Gastroesophageal sphincter (tissue), 4 donors: ENCODE results near the gene MAS1L. TPM values are rescaled to one million over a fixed set of nuclear protein-coding genes. Genes with fewer than 3 reads are reported as not detected.

Source experiments
- ATAC-seq: fragments of 150-250 bp; one replicate; pipeline ENCODE4 v1.9.1; 2016; ENCODE audit warnings: mild to moderate bottlenecking, moderate library complexity
- H3K27ac ChIP-seq, 4 donors: fragments of 200-600 bp; sonication (generic) in 3 of 4; 1 replicate in 3 of 4; 2 replicates in 1 of 4; pipeline ENCODE4 v1.5.1; 2016 to 2019
- H3K27me3 ChIP-seq: fragments of 200-600 bp; sonication (generic); one replicate; pipeline ENCODE4 v1.5.1; 2019
- H3K36me3 ChIP-seq, 2 donors: fragments of 200-600 bp; sonication (generic); one replicate each; pipeline ENCODE4 v1.5.1; 2019; ENCODE audit warnings: control low read depth in 1 of 2
- H3K4me1 ChIP-seq, 3 donors: fragments of 200-600 bp; sonication (generic); 1 replicate in 2 of 3; 2 replicates in 1 of 3; pipeline ENCODE4 v1.5.1; 2016 to 2019; ENCODE audit warnings: control low read depth in 2 of 3
- H3K4me3 ChIP-seq, 2 donors: fragments of 200-600 bp; sonication (generic); one replicate each; pipeline ENCODE4 v1.5.1; 2019; ENCODE audit warnings: mild to moderate bottlenecking in 1 of 2, moderate library complexity in 1 of 2
- H3K9me3 ChIP-seq, 3 donors: fragments of 200-600 bp; sonication (generic); one replicate each; pipeline ENCODE4 v1.5.1; 2017 to 2019; ENCODE audit warnings: control low read depth in 2 of 3
- CTCF ChIP-seq, 4 experiments: fragments of 200-600 bp in 2 of 4; fragments of 450-650 bp in 2 of 4; sonication (generic) in 1 of 4; IDR thresholded peaks; one replicate each; pipeline ENCODE4 v1.5.1; 2017 to 2019; ENCODE audit warnings: antibody characterized with exemption in 4 of 4, mild to moderate bottlenecking in 2 of 4, moderate library complexity in 2 of 4
- EP300 ChIP-seq: sonication (generic); formaldehyde crosslinking; IDR thresholded peaks from one replicate; pipeline ENCODE4 v1.6.1; 2017; ENCODE audit warnings: antibody characterized with exemption, mild to moderate bottlenecking
- POLR2A ChIP-seq, 2 donors: fragments of 450-650 bp; IDR thresholded peaks; one replicate each; pipeline ENCODE4 v1.6.1; 2017; ENCODE audit warnings: antibody characterized with exemption in 2 of 2, mild to moderate bottlenecking in 2 of 2, moderate library complexity in 1 of 2
- POLR2AphosphoS5 ChIP-seq: sonication (generic); formaldehyde crosslinking; IDR thresholded peaks from one replicate; pipeline ENCODE4 v1.6.1; 2017; ENCODE audit warnings: antibody characterized with exemption
- WGBS, 2 donors: methylation state at CpG; one replicate each; pipeline ENCODE4 v1.1.5; 2018; ENCODE audit warnings: low coverage in 1 of 2; 5-methylcytosine and 5-hydroxymethylcytosine counted together
- total RNA-seq, 4 donors: library from RNA; depleted of rRNA; stranded (reverse); fragments of >200 nt; gene quantifications; one replicate each; pipeline ENCODE4 v1.1.0, GENCODE V29; 2016

The MAS1L gene
- total RNA-seq, 4 donors from 2014 or later: not detected

- 62 to 88% methylated on average over 3 to 4 of the region's 4 CpGs for WGBS, 2 donors
- Histone ChIP-seq H3K9me3 (no peaks in the 10 kb centered on the region), H3K27me3 (no peaks in the 10 kb centered on the region), H3K4me3 (no peak overlapping the region), H3K36me3 (no peaks in the 10 kb centered on the region), H3K27ac (no peak overlapping the region), H3K4me1 (no peaks in the 10 kb centered on the region)
- no peak for ATAC-seq
- TF ChIP-seq CTCF (IDR thresholded peaks at IDR 0.05): no peak
- no peak for TF ChIP-seq EP300
These were observed 32.5 kb upstream of the MAS1L start for GRCh38 chr6:29520232-29520631.

GRCh38 chr6:29519291-29520010 is 31.7 kb upstream of the MAS1L start:
- no peak overlapping the region for H3K4me3 ChIP-seq
- no peaks in the 10 kb centered on the region for H3K36me3 ChIP-seq
- H3K27ac ChIP-seq: no peak overlapping the region
- ATAC-seq: no peak
- 80 to 88% methylated on average over 3 to 4 of the region's 6 CpGs for WGBS, 2 donors
- no peak for TF ChIP-seq POLR2A (IDR thresholded peaks at IDR 0.05)
- no peak for TF ChIP-seq POLR2AphosphoS5
- TF ChIP-seq EP300: no peak
- no peaks in the 10 kb centered on the region for H3K4me1 ChIP-seq
- no peaks in the 10 kb centered on the region for H3K27me3 ChIP-seq
- no peaks in the 10 kb centered on the region for H3K9me3 ChIP-seq

- no peak overlapping the region for H3K4me3 ChIP-seq
- H3K36me3 ChIP-seq: no peaks in the 10 kb centered on the region
- no peaks in the 10 kb centered on the region for H3K9me3 ChIP-seq
- TF ChIP-seq EP300 (no peak), POLR2AphosphoS5 (no peak), CTCF (IDR thresholded peaks at IDR 0.05) (no peak), POLR2A (IDR thresholded peaks at IDR 0.05) (no peak)
- no peak overlapping the region for H3K27ac ChIP-seq
- WGBS, 2 donors: 75 to 80% methylated on average over 1 to 3 of the region's 7 CpGs
- no peaks in the 10 kb centered on the region for H3K27me3 ChIP-seq
- H3K4me1 ChIP-seq: no peaks in the 10 kb centered on the region
- no peak for ATAC-seq
These were observed 30.1 kb upstream of the MAS1L start for GRCh38 chr6:29517728-29518440.

GRCh38 chr6:29517245-29517644 is 29.5 kb upstream of the MAS1L start:
- Histone ChIP-seq H3K27me3 (no peaks in the 10 kb centered on the region), H3K9me3 (no peaks in the 10 kb centered on the region), H3K36me3 (no peaks in the 10 kb centered on the region), H3K27ac (no peak overlapping the region), H3K4me3 (no peak overlapping the region), H3K4me1 (no peaks in the 10 kb centered on the region)
- WGBS, 2 donors: 67% methylated on average over 1 of the region's 1 CpG; no CpG with 5 or more reads in 1 of the 2 donors
- no peak for ATAC-seq
- no peak for TF ChIP-seq EP300
- no peak for TF ChIP-seq POLR2A (IDR thresholded peaks at IDR 0.05)
- TF ChIP-seq POLR2AphosphoS5: no peak
- no peak for TF ChIP-seq CTCF (IDR thresholded peaks at IDR 0.05)

GRCh38 chr6:29516108-29516507 is 28.4 kb upstream of the MAS1L start:
- Histone ChIP-seq H3K4me1 (no peaks in the 10 kb centered on the region), H3K27me3 (no peaks in the 10 kb centered on the region), H3K36me3 (no peaks in the 10 kb centered on the region), H3K27ac (no peak overlapping the region), H3K9me3 (no peaks in the 10 kb centered on the region), H3K4me3 (no peak overlapping the region)
- TF ChIP-seq EP300 (no peak), POLR2AphosphoS5 (no peak)
- ATAC-seq: no peak
- 74 to 86% methylated on average over 6 of the region's 6 CpGs for WGBS, 2 donors
